Measurements from ENCODE around the gene TFPT. TPM values are rescaled to one million over a fixed set of nuclear protein-coding genes. Genes with fewer than 3 reads are reported as not detected.
A peak's percentile ranks its signal among the peaks of the same experiment; 100 is the strongest.

Gene TFPT
- total RNA-seq, 4 donors from 2014 or later, result 7.7 to 17.9 (median 13.5) TPM

DNA sequence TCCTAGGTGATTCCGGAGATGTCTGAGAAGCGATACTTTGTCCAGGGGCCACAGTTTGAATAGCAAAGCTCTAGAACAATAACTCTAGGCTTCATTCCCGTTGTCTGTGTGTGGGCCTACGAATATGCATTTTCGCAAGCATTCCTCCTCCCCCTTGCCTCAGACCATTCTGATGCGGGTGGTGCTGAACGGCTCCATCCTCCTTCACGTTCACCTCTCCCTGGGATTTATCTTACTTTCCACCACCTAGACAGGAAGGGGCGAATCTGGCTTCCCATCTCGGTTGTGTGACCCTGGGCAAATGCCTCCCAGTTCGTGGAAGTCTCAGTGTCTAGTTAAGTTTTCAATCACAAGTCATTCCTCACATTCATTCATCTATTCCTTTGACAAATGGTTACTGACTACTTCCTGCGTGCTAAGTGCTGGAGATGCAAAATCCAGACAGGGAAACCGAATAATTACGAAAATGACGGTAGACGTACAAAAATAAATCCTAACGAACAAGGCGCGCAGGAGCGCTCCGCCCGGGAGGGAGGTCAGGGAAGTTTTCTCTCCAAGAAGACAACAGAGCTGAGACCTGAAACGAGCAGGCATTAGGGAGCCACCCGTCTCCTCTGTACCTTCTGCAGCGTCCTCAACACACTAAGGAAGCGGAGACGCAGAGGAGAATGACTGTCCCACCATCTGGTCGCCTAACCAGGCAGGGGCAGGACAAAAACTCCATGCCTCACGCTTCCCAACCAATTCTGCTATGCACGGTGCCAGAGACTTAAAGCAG lies 20.8 kb upstream of the TFPT start:
- no peak overlapping the region for H3K27ac ChIP-seq
- H3K27me3 ChIP-seq, result no peaks in the 10 kb centered on the region
- peak overlapping the region in 2 of 3 donors; percentile 2 to 35 for H3K4me3 ChIP-seq (replicated peaks in 1 of 3)
- no peak for TF ChIP-seq POLR2A (IDR thresholded peaks at IDR 0.05)
- TF ChIP-seq, protein P1, sequence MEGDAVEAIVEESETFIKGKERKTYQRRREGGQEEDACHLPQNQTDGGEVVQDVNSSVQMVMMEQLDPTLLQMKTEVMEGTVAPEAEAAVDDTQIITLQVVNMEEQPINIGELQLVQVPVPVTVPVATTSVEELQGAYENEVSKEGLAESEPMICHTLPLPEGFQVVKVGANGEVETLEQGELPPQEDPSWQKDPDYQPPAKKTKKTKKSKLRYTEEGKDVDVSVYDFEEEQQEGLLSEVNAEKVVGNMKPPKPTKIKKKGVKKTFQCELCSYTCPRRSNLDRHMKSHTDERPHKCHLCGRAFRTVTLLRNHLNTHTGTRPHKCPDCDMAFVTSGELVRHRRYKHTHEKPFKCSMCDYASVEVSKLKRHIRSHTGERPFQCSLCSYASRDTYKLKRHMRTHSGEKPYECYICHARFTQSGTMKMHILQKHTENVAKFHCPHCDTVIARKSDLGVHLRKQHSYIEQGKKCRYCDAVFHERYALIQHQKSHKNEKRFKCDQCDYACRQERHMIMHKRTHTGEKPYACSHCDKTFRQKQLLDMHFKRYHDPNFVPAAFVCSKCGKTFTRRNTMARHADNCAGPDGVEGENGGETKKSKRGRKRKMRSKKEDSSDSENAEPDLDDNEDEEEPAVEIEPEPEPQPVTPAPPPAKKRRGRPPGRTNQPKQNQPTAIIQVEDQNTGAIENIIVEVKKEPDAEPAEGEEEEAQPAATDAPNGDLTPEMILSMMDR (IDR thresholded peaks at IDR 0.05), result no peak
- no peaks in the 10 kb centered on the region for H3K9me3 ChIP-seq
- WGBS, 2 donors, result 4 to 5% methylated on average over 28 to 30 of the region's 30 CpGs
- intact Hi-C loops (cut with DNase I), result no loop called here
- H3K4me1 ChIP-seq, result peaks cover 19 to 32% of the 10 kb centered on the region in 2 donors
- H3K36me3 ChIP-seq, result peaks cover 5 to 9% of the 10 kb centered on the region in 2 donors
- peak in 1 of 2 donors; percentile 23 for DNase-seq

DNA sequence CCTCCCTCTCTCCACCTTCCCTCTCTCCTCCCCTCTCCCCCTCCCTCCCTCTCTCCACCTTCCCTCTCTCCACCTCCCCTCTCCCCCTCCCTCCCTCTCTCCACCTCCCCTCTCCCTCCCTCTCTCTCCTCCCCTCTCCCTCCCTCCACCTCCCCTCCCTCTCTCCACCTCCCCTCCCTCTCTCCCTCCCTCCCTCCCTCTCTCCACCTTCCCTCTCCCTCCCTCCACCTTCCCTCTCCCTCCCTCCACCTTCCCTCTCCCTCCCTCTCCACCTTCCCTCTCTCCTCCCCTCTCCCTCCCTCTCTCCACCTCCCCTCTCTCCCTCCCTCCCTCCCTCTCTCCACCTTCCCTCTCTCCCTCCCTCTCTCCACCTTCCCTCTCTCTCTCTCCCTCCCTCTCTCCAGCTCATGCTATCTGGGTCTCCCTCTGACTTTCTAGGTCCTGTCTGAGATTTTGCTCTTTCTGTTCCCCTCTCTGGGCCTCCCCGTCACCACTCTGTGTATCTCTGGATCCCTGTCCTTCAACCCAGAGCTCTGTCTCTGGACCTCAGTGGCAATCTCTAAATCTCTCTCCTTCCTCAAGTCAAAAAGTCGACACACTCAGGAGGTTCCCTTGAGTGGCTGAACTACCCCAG lies 18.6 kb upstream of the TFPT start:
- no peaks in the 10 kb centered on the region for H3K9me3 ChIP-seq
- no peaks in the 10 kb centered on the region for H3K27me3 ChIP-seq
- H3K27ac ChIP-seq, result no peak overlapping the region
- H3K4me1 ChIP-seq, result peaks cover 13 to 16% of the 10 kb centered on the region in 2 donors
- peaks cover 16 to 17% of the 10 kb centered on the region in 2 donors for H3K36me3 ChIP-seq
- no peak for DNase-seq
- H3K4me3 ChIP-seq (replicated peaks in 1 of 3), result no peak overlapping the region
- no peak for TF ChIP-seq POLR2A (IDR thresholded peaks at IDR 0.05)
- TF ChIP-seq, protein P1 (IDR thresholded peaks at IDR 0.05), result no peak
- intact Hi-C loops (cut with DNase I), result no loop called here
- 56 to 70% methylated on average over 2 of the region's 2 CpGs for WGBS, 2 donors

DNA sequence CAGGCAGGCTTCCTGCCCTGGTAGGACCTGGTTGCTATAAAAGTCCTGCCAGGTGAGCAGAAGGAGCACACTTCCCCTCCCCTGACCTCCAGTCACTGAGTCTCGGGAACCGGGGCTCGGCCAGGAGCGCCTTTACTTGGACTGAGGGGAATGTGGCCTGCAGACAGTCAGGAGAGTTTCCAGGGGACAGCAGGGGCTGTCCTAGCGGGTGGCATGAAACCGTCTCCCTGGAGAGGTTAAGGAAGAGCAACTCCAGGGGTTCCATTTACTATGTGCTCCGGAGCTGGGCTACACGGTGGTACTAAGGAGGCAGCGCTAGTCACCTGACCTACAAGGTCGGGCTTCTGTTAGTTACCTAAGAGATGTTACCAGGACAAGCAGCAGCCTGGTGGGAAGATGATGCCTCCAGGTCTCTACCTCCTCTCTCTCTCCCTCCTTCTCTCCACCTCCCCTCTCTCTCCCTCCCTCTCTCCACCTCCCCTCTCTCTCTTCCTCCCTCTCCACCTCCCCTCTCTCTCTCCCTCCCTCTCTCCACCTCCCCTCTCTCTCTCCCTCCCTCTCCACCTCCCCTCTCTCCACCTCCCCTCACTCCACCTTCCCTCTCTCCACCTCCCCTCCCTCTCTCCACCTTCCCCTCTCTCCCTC lies 18.0 kb upstream of the TFPT start:
- Histone ChIP-seq H3K9me3 (no peaks in the 10 kb centered on the region), H3K36me3 (peaks cover 22 to 23% of the 10 kb centered on the region in 2 donors), H3K4me1 (peaks cover 7 to 9% of the 10 kb centered on the region in 2 donors), H3K4me3 (replicated peaks in 1 of 3) (no peak overlapping the region), H3K27ac (no peak overlapping the region), H3K27me3 (no peaks in the 10 kb centered on the region)
- TF ChIP-seq POLR2A (IDR thresholded peaks at IDR 0.05), result no peak
- TF ChIP-seq, protein P1 (IDR thresholded peaks at IDR 0.05), result no peak
- DNase-seq, result no peak
- intact Hi-C loops (cut with DNase I), result no loop called here
- WGBS, 2 donors, result 80 to 88% methylated on average over 6 to 10 of the region's 10 CpGs

DNA sequence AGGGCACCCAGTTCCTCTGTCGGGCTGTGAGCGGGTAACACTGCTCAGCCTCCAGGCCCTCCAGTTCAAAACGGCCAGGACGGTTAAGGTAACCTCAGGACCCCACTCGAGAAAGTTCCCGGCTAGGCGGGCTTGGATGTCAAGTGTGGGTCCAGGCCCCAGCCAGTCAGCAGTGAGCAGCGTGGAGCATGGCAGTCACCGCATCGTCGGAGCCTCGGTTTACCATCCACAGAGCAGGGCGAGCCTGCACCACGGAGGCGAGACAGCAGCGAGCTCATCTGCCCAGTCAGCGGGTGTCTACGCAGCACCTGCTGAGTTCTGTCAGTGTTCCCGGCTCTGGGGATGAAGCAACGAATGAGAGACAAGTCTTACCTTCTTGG lies 14.2 kb upstream of the TFPT start:
- Histone ChIP-seq H3K27me3 (no peaks in the 10 kb centered on the region), H3K4me1 (no peaks in the 10 kb centered on the region), H3K36me3 (peaks cover 58 to 59% of the 10 kb centered on the region in 2 donors), H3K27ac (no peak overlapping the region), H3K4me3 (replicated peaks in 1 of 3) (no peak overlapping the region), H3K9me3 (no peaks in the 10 kb centered on the region)
- intact Hi-C loops (cut with DNase I), result no loop called here
- TF ChIP-seq POLR2A (IDR thresholded peaks at IDR 0.05), result no peak
- TF ChIP-seq, protein P1 (IDR thresholded peaks at IDR 0.05), result no peak
- DNase-seq, result no peak
- WGBS, 2 donors, result 99 to 100% methylated on average over 14 to 20 of the region's 20 CpGs
